Ishikawa (cell line): ENCODE measurements around the gene EBLN2.

Source experiments
- CEBPB ChIP-seq: IDR thresholded peaks from 2 replicates; pipeline ENCODE4 v1.6.1; 2012
- CREB1 ChIP-seq: IDR thresholded peaks from 2 replicates; pipeline ENCODE4 v1.6.1; 2012; ENCODE audit warnings: low read depth
- EGR1 ChIP-seq: IDR thresholded peaks from 2 replicates; pipeline ENCODE4 v1.6.1; 2012
- EP300 ChIP-seq: IDR thresholded peaks from 2 replicates; pipeline ENCODE4 v1.6.1; 2012; ENCODE audit warnings: borderline replicate concordance
- FOXM1 ChIP-seq: IDR thresholded peaks from 2 replicates; pipeline ENCODE4 v1.6.1; 2012; ENCODE audit warnings: low read depth, borderline replicate concordance
- MAX ChIP-seq: IDR thresholded peaks from 2 replicates; pipeline ENCODE4 v1.6.1; 2012
- NFIC ChIP-seq: IDR thresholded peaks from 2 replicates; pipeline ENCODE4 v1.6.1; 2012
- RAD21 ChIP-seq: IDR thresholded peaks from 2 replicates; pipeline ENCODE4 v1.6.1; 2012; ENCODE audit warnings: low read depth
- REST ChIP-seq: IDR thresholded peaks from 2 replicates; pipeline ENCODE4 v1.6.1; 2012; ENCODE audit warnings: low read depth, mild to moderate bottlenecking
- TAF1 ChIP-seq: IDR thresholded peaks from 2 replicates; pipeline ENCODE4 v1.6.1; 2012; ENCODE audit warnings: low read depth, mild to moderate bottlenecking
- TCF12 ChIP-seq: IDR thresholded peaks from 2 replicates; pipeline ENCODE4 v1.6.1; 2012; ENCODE audit warnings: low read depth
- TEAD4 ChIP-seq: IDR thresholded peaks from 2 replicates; pipeline ENCODE4 v1.6.1; 2012
- YY1 ChIP-seq: IDR thresholded peaks from 2 replicates; pipeline ENCODE4 v1.6.1; 2012; ENCODE audit warnings: low read depth
- ZBTB7A ChIP-seq: IDR thresholded peaks from 2 replicates; pipeline ENCODE4 v1.6.1; 2012; ENCODE audit warnings: low read depth
- TF ChIP-seq, protein P1 (sequence below): IDR thresholded peaks from 2 replicates; pipeline ENCODE4 v1.6.1; 2012

EBLN2 gene

GRCh38 chr3:73055583-73055982, 5.9 kb upstream of the EBLN2 start:
- TF ChIP-seq NFIC (no peak), CREB1 (no peak), EGR1 (no peak), CEBPB (no peak), ZBTB7A (no peak), FOXM1 (no peak), TCF12 (no peak), EP300 (no peak), TAF1 (no peak), RAD21 (no peak), MAX (no peak), TEAD4 (no peak), REST (no peak)
- TF ChIP-seq, protein P1, sequence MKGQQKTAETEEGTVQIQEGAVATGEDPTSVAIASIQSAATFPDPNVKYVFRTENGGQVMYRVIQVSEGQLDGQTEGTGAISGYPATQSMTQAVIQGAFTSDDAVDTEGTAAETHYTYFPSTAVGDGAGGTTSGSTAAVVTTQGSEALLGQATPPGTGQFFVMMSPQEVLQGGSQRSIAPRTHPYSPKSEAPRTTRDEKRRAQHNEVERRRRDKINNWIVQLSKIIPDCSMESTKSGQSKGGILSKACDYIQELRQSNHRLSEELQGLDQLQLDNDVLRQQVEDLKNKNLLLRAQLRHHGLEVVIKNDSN: no peak

DNA sequence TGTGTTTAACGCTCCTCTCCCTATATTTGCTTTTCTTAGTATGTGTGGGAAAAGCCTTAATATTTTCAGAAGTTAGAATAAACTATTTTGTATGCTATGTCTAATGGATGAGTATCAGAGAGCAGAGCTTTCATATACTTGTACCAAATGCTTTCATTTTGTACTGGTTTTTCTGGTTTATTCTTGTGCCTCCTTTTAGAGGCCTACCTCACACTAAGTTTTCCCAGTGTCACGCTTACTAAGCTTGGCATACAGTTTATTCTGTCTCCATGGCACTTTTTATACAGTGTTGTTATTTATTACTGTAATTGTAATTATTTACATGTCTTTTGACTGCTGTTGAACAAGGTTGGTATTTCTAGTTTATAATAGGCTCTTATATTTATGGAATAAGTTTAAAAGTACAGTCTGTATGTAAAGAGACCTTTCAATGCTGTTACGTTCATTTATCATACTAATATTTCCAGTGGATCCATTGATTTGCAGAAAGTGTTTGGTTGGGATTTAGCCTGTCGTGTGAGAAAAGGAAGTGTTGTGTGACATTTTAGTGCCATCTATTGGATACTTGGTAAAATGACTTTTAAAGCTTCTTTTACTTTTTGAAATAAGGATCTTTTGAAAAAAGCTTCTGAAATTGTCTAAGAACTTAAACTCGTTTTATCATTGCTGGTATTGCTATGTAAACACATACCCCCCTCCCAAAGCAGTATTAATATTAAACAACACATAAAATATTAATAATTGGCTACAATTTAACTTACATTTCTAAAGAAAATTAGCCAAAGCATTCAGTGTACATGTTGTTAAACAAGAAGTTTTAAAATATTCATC, 5.2 kb upstream of the EBLN2 start:
- no peak for TF ChIP-seq CEBPB
- peak; percentile 58 for TF ChIP-seq RAD21

GRCh38 chr3:73056845-73057150, 4.7 kb upstream of the EBLN2 start:
- no peak for TF ChIP-seq REST
- TF ChIP-seq ZBTB7A: no peak
- TF ChIP-seq EGR1: no peak
- TF ChIP-seq, protein P1: no peak
- TF ChIP-seq NFIC: no peak
- TF ChIP-seq RAD21: no peak
- no peak for TF ChIP-seq CREB1
- no peak for TF ChIP-seq EP300
- TF ChIP-seq TEAD4: no peak
- TF ChIP-seq YY1: no peak
- no peak for TF ChIP-seq TCF12
- TF ChIP-seq TAF1: no peak
- TF ChIP-seq FOXM1: no peak
- no peak for TF ChIP-seq CEBPB
- no peak for TF ChIP-seq MAX

DNA sequence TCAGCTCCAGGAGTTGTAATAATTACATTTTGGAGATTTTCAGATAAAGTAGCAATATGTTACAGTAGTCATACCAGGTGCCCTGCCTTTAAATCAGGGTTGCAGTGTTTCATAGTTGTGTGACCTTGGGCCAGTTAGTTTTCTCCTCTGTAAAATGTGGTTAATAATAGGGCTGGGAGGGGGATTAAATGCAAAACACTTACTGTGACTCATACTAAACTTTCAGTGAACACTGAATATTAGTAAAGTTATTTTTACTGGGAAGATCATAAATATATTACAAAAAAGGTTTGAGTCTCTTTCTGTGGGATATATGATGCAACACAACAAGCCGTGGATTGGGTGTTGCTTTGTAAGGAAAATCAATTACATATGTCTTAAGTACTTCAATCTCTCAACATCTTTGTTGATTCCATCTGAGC, 1.1 kb upstream of the EBLN2 start:
- no peak for TF ChIP-seq ZBTB7A
- no peak for TF ChIP-seq TEAD4
- no peak for TF ChIP-seq EP300
- no peak for TF ChIP-seq FOXM1
- no peak for TF ChIP-seq TCF12
- no peak for TF ChIP-seq TAF1
- TF ChIP-seq CEBPB: no peak
- no peak for TF ChIP-seq CREB1
- no peak for TF ChIP-seq EGR1
- no peak for TF ChIP-seq RAD21
- no peak for TF ChIP-seq YY1
- no peak for TF ChIP-seq MAX
- no peak for TF ChIP-seq NFIC
- TF ChIP-seq, protein P1: no peak

DNA sequence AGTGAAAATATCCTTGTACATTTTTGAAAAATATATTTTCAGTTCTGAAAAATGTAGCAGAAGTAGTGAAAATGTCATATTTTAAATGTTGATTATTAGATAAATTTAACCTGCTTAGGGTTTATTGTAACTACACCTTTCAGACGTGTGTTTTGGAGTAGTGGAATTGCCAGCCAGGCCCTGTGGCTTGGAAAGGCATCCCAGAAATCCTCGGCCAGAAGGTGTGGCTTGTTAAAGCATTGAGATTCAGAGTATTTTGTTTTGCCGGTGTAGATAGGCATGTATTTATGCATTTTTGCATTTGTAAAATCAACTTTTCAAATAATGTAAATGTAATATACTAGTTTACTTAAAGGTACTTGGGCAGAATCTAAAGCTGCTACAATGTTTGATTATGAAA, 7.0 kb downstream of the EBLN2 start:
- TF ChIP-seq TCF12 (no peak), RAD21 (no peak), ZBTB7A (no peak), FOXM1 (no peak), TAF1 (no peak)
